CD14-positive monocyte (primary cell): ENCODE measurements around the gene PHLDA1. TPM values are rescaled to one million over a fixed set of nuclear protein-coding genes. Genes with fewer than 3 reads are reported as not detected.

Experiments
- DNase-seq, 3 donors: peaks; one replicate each; pipeline ENCODE4 v3.0.0-alpha.2; 2011 to 2022
- H2AFZ ChIP-seq: 2 replicates; pipeline ENCODE4 v1.6.0; 2012; ENCODE audit warnings: mild to moderate bottlenecking, low read depth, low read length, inconsistent platforms; ENCODE audit not compliant: insufficient read depth, poor library complexity, severe bottlenecking
- H3K27ac ChIP-seq, 2 donors: 1 replicate in 1 of 2; 2 replicates in 1 of 2; pipeline ENCODE4 v1.5.1; 2012 to 2013; ENCODE audit warnings: low read length in 2 of 2, control low read depth in 1 of 2, inconsistent platforms in 1 of 2, low read depth in 1 of 2, mild to moderate bottlenecking in 1 of 2
- H3K27me3 ChIP-seq, 2 donors: one replicate each; pipeline versions ENCODE4 v1.6.0 to v1.6.1; 2011 to 2013; ENCODE audit warnings: low read length in 2 of 2; ENCODE audit not compliant: control insufficient read depth in 2 of 2, insufficient read depth in 2 of 2
- H3K36me3 ChIP-seq, 2 donors: replicated peaks in 1 of 2; 1 replicate in 1 of 2; 2 replicates in 1 of 2; pipeline versions ENCODE4 v1.5.1 to v1.6.1; 2012 to 2013; ENCODE audit warnings: low read length in 2 of 2, control low read depth in 1 of 2, inconsistent platforms in 1 of 2, mild to moderate bottlenecking in 1 of 2; ENCODE audit not compliant: insufficient read depth in 2 of 2, control insufficient read depth in 1 of 2
- H3K4me1 ChIP-seq, 2 donors: 1 replicate in 1 of 2; 2 replicates in 1 of 2; pipeline versions ENCODE4 v1.5.1 to v1.6.1; 2012 to 2013; ENCODE audit warnings: low read length in 2 of 2, control low read depth in 1 of 2, inconsistent platforms in 1 of 2, mild to moderate bottlenecking in 1 of 2, moderate library complexity in 1 of 2; ENCODE audit not compliant: insufficient read depth in 2 of 2, control insufficient read depth in 1 of 2
- H3K4me2 ChIP-seq: replicated peaks from 2 replicates; pipeline ENCODE3; 2012; ENCODE audit warnings: low read length, moderate library complexity, mild to moderate bottlenecking; ENCODE audit not compliant: poor library complexity, severe bottlenecking; ENCODE audit errors: extremely low read depth
- H3K4me3 ChIP-seq, 3 experiments: fragments of 200-600 bp in 1 of 3; sonication (generic) in 1 of 3; replicated peaks in 1 of 3; 1 replicate in 2 of 3; 2 replicates in 1 of 3; pipeline ENCODE4 v1.5.1; 2011 to 2013; ENCODE audit warnings: low read length in 3 of 3, mild to moderate bottlenecking in 3 of 3, control low read depth in 2 of 3, low read depth in 2 of 3, inconsistent platforms in 1 of 3, moderate library complexity in 1 of 3
- H3K79me2 ChIP-seq: 2 replicates; pipeline ENCODE4 v1.6.0; 2012; ENCODE audit warnings: mild to moderate bottlenecking, control low read depth, inconsistent platforms, low read length, moderate library complexity; ENCODE audit not compliant: insufficient read depth
- H3K9ac ChIP-seq: 2 replicates; pipeline ENCODE4 v1.6.0; 2017; ENCODE audit warnings: low read length, mild to moderate bottlenecking; ENCODE audit not compliant: insufficient read depth, poor library complexity, severe bottlenecking
- H3K9me3 ChIP-seq, 2 donors: replicated peaks in 1 of 2; 1 replicate in 1 of 2; 2 replicates in 1 of 2; pipeline versions ENCODE4 v1.5.1 to v1.6.1; 2012 to 2013; ENCODE audit warnings: low read length in 2 of 2, control low read depth in 1 of 2; ENCODE audit not compliant: control insufficient read depth in 1 of 2, insufficient read depth in 1 of 2
- H4K20me1 ChIP-seq: 2 replicates; pipeline ENCODE4 v1.6.0; 2012; ENCODE audit warnings: mild to moderate bottlenecking, low read length, control low read depth, moderate library complexity; ENCODE audit not compliant: insufficient read depth
- H3K27ac Mint-ChIP-seq, 7 donors: one replicate each; pipeline ENCODE4 v1.8.0; 2020; ENCODE audit warnings: mild to moderate bottlenecking in 7 of 7, mixed read lengths in 7 of 7, moderate library complexity in 6 of 7, inconsistent platforms in 2 of 7
- H3K27me3 Mint-ChIP-seq, 3 donors: one replicate each; pipeline ENCODE4 v1.8.0; 2021 to 2022; ENCODE audit warnings: low read depth in 3 of 3, mild to moderate bottlenecking in 3 of 3, mixed read lengths in 3 of 3, moderate library complexity in 3 of 3, inconsistent platforms in 1 of 3
- H3K36me3 Mint-ChIP-seq, 2 donors: one replicate each; pipeline ENCODE4 v1.8.0; 2020; ENCODE audit warnings: mixed read lengths in 2 of 2, inconsistent platforms in 1 of 2, mild to moderate bottlenecking in 1 of 2
- H3K4me1 Mint-ChIP-seq: one replicate; pipeline ENCODE4 v1.8.0; 2020; ENCODE audit warnings: mild to moderate bottlenecking, mixed read lengths
- H3K4me3 Mint-ChIP-seq, 2 donors: one replicate each; pipeline ENCODE4 v1.8.0; 2020; ENCODE audit warnings: mild to moderate bottlenecking in 2 of 2, mixed read lengths in 2 of 2, moderate library complexity in 1 of 2
- H3K9me3 Mint-ChIP-seq, 7 donors: one replicate each; pipeline ENCODE4 v1.8.0; 2020 to 2022; ENCODE audit warnings: mixed read lengths in 7 of 7, mild to moderate bottlenecking in 6 of 7, moderate library complexity in 6 of 7, inconsistent platforms in 2 of 7
- WGBS: methylation state at CpG from one replicate; pipeline ENCODE4 v1.1.5; 2013; ENCODE audit warnings: missing lambda C conversion rate; ENCODE audit not compliant: insufficient coverage; 5-methylcytosine and 5-hydroxymethylcytosine counted together
- intact Hi-C, 2 donors: fragments of 100-400 bp; cut with micrococcal nuclease; formaldehyde crosslinking; loops; one replicate each; pipeline versions ENCODE4 v1.15.0 to v1.15.1; 2023
- polyA plus RNA-seq, 3 donors: library from polyadenylated mRNA; depleted of rRNA in 1 of 3; unstranded in 2 of 3; stranded (reverse) in 1 of 3; fragments of 300-500 nt in 2 of 3; fragments of >200 nt in 1 of 3; fragmentation: Illumina TruSeq in 2 of 3; gene quantifications; 1 replicate in 2 of 3; 2 replicates in 1 of 3; pipeline ENCODE4 v1.2.3, GENCODE V29; 2012 to 2021
- TF ChIP-seq, protein P1 (sequence below): fragments of 200-600 bp; IDR thresholded peaks from one replicate; pipeline ENCODE4 v1.8.0; 2022; ENCODE audit warnings: antibody characterized with exemption, mild to moderate bottlenecking

The PHLDA1 gene
- polyA plus RNA-seq, 3 donors = 1.1 to 5.8 (median 1.6) TPM

GRCh38 chr12:76069339-76069738, 37.8 kb upstream of the PHLDA1 start:
- Histone ChIP-seq H3K9me3 (peaks cover 0 to 12% of the 10 kb centered on the region in 2 donors), H3K27me3 (no peaks in the 10 kb centered on the region), H3K79me2 (peaks cover 89% of the 10 kb centered on the region), H3K9ac (no peak overlapping the region), H3K27ac (peak overlapping the region in 1 of 2 donors; percentile 13), H3K4me2 (no peak overlapping the region), H3K4me1 (no peaks in the 10 kb centered on the region), H3K36me3 (peaks cover 38 to 59% of the 10 kb centered on the region in 2 donors), H3K4me3 (no peak overlapping the region), H2AFZ (no peak overlapping the region), H4K20me1 (peaks cover 39% of the 10 kb centered on the region)
- Mint-ChIP-seq H3K27ac (peak overlapping the region in 3 of 7 donors; percentile 33 to 38 (median 33)), H3K4me1 (peaks cover 3% of the 10 kb centered on the region), H3K4me3 (no peak overlapping the region), H3K36me3 (peaks cover 60 to 66% of the 10 kb centered on the region in 2 donors), H3K27me3 (no peaks in the 10 kb centered on the region), H3K9me3 (peaks cover 8 to 16% (median 12%) of the 10 kb centered on the region in 7 donors)
- TF ChIP-seq, protein P1, sequence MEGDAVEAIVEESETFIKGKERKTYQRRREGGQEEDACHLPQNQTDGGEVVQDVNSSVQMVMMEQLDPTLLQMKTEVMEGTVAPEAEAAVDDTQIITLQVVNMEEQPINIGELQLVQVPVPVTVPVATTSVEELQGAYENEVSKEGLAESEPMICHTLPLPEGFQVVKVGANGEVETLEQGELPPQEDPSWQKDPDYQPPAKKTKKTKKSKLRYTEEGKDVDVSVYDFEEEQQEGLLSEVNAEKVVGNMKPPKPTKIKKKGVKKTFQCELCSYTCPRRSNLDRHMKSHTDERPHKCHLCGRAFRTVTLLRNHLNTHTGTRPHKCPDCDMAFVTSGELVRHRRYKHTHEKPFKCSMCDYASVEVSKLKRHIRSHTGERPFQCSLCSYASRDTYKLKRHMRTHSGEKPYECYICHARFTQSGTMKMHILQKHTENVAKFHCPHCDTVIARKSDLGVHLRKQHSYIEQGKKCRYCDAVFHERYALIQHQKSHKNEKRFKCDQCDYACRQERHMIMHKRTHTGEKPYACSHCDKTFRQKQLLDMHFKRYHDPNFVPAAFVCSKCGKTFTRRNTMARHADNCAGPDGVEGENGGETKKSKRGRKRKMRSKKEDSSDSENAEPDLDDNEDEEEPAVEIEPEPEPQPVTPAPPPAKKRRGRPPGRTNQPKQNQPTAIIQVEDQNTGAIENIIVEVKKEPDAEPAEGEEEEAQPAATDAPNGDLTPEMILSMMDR = no peak
- intact Hi-C loops = no loop called here
- DNase-seq = no peak

DNA sequence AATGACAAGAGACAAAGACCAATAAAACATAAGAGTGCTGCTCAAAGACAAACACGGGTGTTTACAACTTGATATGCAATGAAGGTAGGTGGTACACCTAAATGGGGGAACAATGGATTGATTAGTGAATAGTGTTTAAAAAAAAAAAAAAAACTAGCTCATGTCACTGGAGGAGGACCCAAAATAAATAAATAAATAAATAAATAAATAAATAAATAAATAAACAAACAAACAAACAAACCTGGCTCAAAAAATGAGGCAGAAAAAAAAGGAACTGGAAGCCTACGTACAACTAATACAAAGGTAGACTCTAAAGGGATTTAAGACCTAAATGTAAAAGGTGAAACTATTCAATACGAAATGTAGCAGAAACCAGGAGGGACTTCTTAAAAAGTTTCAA, 34.3 kb upstream of the PHLDA1 start:
- H3K9me3 ChIP-seq = peaks cover 0 to 12% of the 10 kb centered on the region in 2 donors
- H3K79me2 ChIP-seq = peaks cover 78% of the 10 kb centered on the region
- no peak overlapping the region for H3K9ac ChIP-seq
- H3K4me3 ChIP-seq = no peak overlapping the region
- WGBS = no CpG with 5 or more reads among the region's 3 CpGs
- no peak overlapping the region for H3K27ac ChIP-seq
- Mint-ChIP-seq H3K4me1 (peaks cover 3% of the 10 kb centered on the region), H3K36me3 (peaks cover 62 to 89% of the 10 kb centered on the region in 2 donors), H3K27me3 (no peaks in the 10 kb centered on the region), H3K4me3 (no peak overlapping the region), H3K9me3 (peaks cover 8 to 18% (median 13%) of the 10 kb centered on the region in 7 donors), H3K27ac (no peak overlapping the region)
- H3K36me3 ChIP-seq = peaks cover 54 to 86% of the 10 kb centered on the region in 2 donors
- peaks cover 38% of the 10 kb centered on the region for H4K20me1 ChIP-seq
- TF ChIP-seq, protein P1 = no peak
- no peaks in the 10 kb centered on the region for H3K27me3 ChIP-seq
- H2AFZ ChIP-seq = no peak overlapping the region
- intact Hi-C loops = no loop called here
- H3K4me1 ChIP-seq = no peaks in the 10 kb centered on the region
- no peak for DNase-seq
- no peak overlapping the region for H3K4me2 ChIP-seq
